Measurements from ENCODE around the gene PLEKHB2.

DNA sequence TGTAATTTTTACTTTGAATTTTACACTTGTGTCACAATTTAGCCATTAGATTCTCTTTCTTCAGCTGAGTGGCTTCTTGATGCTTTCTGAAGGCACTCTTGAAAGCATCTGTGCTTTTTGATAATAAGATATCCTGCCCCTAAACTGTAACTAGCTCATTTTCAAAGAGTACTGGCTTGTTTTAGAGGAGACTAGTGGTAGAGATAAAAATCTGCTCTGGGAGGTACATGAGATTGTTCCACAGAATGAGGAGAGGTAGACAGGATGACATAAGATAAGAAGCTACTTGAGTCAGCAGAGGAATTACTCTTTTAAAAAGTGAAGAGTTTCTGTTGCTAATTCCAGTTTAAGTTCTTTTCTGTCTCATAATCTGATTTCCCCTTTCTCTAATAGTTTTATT, 10.6 kb downstream of the PLEKHB2 start:
- TF ChIP-seq EZH2 (IDR thresholded peaks at IDR 0.05) (no peak), POLR2AphosphoS5 (IDR thresholded peaks at IDR 0.05; ENCODE audit: borderline replicate concordance, low read depth, low read length) (no peak), FOXP2 (optimal IDR thresholded peaks at IDR 0.05; ENCODE audit: control extremely low read depth, extremely low read length, insufficient read depth) (no peak)
